Measurements from ENCODE around the gene DHX16. TPM values are rescaled to one million over a fixed set of nuclear protein-coding genes. Genes with fewer than 3 reads are reported as not detected.

Gene DHX16
- total and polyA plus RNA-seq, 9 of the 15 experiments (the other 6 are each of a cell fraction or from before 2014, with no cell fraction given), result 14.6 to 66.1 (median 47.5) TPM

DNA sequence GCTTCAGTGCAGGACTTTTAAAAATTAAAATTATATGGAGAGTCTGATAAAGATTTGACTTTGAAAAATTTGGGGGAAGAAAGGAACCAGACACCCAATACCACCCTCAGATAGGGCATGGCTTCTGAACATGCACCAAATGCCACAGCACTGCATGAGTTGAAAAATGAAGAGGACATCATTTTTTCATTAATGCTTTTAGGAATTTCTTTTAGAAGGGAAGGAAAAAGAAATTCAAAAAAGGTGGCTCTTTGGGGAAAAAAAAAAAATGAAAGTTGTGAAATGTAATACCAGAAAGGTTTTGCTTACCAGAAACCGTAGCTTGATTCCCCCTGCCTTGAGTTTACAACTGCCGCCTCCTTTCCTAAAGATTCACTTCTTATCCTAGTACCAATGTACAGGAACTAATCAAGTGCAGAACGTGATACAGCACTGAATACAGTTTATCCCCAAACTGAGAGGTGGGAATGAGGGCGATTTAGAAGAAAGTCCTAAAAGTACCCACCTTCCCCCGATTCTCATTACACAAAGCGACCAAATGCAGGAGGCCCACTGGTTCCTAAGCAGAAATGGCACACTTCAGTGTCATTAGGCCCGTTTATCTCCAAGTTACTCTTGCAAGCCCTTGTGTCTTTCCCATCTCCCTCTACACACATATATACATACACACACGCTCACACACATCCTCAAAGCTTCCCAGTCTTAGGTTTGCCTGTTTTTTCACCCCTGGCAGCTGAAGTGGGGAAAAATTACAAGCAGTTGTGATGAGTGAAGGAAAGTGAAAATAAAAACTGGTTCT, 58.6 kb downstream of the DHX16 start (continued):
- TF ChIP-seq KLF13 (tag; IDR thresholded peaks at IDR 0.05; ENCODE audit: borderline replicate concordance, low read depth), result no peak
- TF ChIP-seq XRCC3 (IDR thresholded peaks at IDR 0.05), result no peak
- TF ChIP-seq ZNF311 (CRISPR knock-in tag; IDR thresholded peaks at IDR 0.05), result no peak
- peak; percentile 85 for TF ChIP-seq GABPB2 (CRISPR knock-in tag; conservative IDR thresholded peaks at IDR 0.05)
- TF ChIP-seq ZNF316 (IDR thresholded peaks at IDR 0.05), result no peak
- no peak for TF ChIP-seq BRF1 (IDR thresholded peaks at IDR 0.05; ENCODE audit: borderline replicate concordance, extremely low read depth, insufficient read length)
- TF ChIP-seq, protein P1, sequence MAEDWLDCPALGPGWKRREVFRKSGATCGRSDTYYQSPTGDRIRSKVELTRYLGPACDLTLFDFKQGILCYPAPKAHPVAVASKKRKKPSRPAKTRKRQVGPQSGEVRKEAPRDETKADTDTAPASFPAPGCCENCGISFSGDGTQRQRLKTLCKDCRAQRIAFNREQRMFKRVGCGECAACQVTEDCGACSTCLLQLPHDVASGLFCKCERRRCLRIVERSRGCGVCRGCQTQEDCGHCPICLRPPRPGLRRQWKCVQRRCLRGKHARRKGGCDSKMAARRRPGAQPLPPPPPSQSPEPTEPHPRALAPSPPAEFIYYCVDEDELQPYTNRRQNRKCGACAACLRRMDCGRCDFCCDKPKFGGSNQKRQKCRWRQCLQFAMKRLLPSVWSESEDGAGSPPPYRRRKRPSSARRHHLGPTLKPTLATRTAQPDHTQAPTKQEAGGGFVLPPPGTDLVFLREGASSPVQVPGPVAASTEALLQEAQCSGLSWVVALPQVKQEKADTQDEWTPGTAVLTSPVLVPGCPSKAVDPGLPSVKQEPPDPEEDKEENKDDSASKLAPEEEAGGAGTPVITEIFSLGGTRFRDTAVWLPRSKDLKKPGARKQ (CRISPR knock-in tag; IDR thresholded peaks at IDR 0.05), result no peak; the same call in 1 of the 2 replicates
- TF ChIP-seq SLC30A9 (CRISPR knock-in tag; IDR thresholded peaks at IDR 0.05), result no peak
- TF ChIP-seq MYC (IDR thresholded peaks at IDR 0.05; ENCODE audit: low read depth, low read length), result no peak
- TF ChIP-seq MYC (CRISPR knock-in tag; IDR thresholded peaks at IDR 0.05; ENCODE audit: borderline replicate concordance, low read depth), result peak; percentile 84; the same call in 1 of the 2 replicates
- TF ChIP-seq SMARCE1 (IDR thresholded peaks at IDR 0.05), result no peak
- TF ChIP-seq NR3C1 (CRISPR knock-in tag; IDR thresholded peaks at IDR 0.05), result no peak
- TF ChIP-seq DPF2 (IDR thresholded peaks at IDR 0.05), result no peak; the same call in 1 of the 2 replicates
- TF ChIP-seq ZNF445 (CRISPR knock-in tag; IDR thresholded peaks at IDR 0.05; ENCODE audit: low read depth), result peak; percentile 41; the same call in 1 of the 2 replicates
- TF ChIP-seq DMBX1 (CRISPR knock-in tag; IDR thresholded peaks at IDR 0.05; ENCODE audit: borderline replicate concordance), result 0 out of 2 replicates have a peak, but pooled peaks have one; percentile 1
- no peak for TF ChIP-seq KAT8 (IDR thresholded peaks at IDR 0.05; ENCODE audit: low read depth)
- TF ChIP-seq BRD9 (IDR thresholded peaks at IDR 0.05; ENCODE audit: low read depth, partially characterized antibody), result no peak
- TF ChIP-seq ZNF75A (CRISPR knock-in tag; IDR thresholded peaks at IDR 0.05), result no peak
- no peak for TF ChIP-seq TCF3 (CRISPR knock-in tag; IDR thresholded peaks at IDR 0.05)
- peak; percentile 47 for TF ChIP-seq SP1 (CRISPR knock-in tag; IDR thresholded peaks at IDR 0.05)
- TF ChIP-seq NUFIP1 (IDR thresholded peaks at IDR 0.05; ENCODE audit: partially characterized antibody), result no peak
- TF ChIP-seq NR4A1 (CRISPR knock-in tag; IDR thresholded peaks at IDR 0.05), result 0 out of 2 replicates have a peak, but pooled peaks have one; percentile 14
- no peak for TF ChIP-seq NR4A1 (tag; IDR thresholded peaks at IDR 0.05)
- TF ChIP-seq ZBTB11 (CRISPR knock-in tag; IDR thresholded peaks at IDR 0.05), result no peak; a peak in 1 of 6 replicates
- no peak for TF ChIP-seq CBFB (CRISPR knock-in tag; IDR thresholded peaks at IDR 0.05)
- TF ChIP-seq ZKSCAN3 (CRISPR knock-in tag; IDR thresholded peaks at IDR 0.05), result no peak

Data from K562 (cell line).